ENCODE results near the gene MRM3.
"Not testable (repeated sequence)": the region's sequence is repeated elsewhere in the genome, so short reads cannot be mapped to it uniquely, and the experiment has no call there.

The MRM3 gene

GRCh38 chr17:781805-782731 is at the start of gene MRM3, which contains the start of gene GLOD4:
Gene MRM3, plus strand, starts transcription at chr17:782353. Its CDS starts 26 bp downstream, at chr17:782379.
Gene GLOD4, minus strand, starts transcription at chr17:782280. Its CDS starts 25 bp downstream, at chr17:782255.
- DNase-seq, result peak; percentile 10

- DNase-seq, result no peak
Observed at GRCh38 chr17:732902-733720, 49.0 kb upstream of the MRM3 start.

- no peak for DNase-seq
Observed at GRCh38 chr17:733743-734142, 48.4 kb upstream of the MRM3 start.

GRCh38 chr17:737561-738113 is 44.5 kb upstream of the MRM3 start:
- DNase-seq, result no peak

GRCh38 chr17:740240-741017 is 41.7 kb upstream of the MRM3 start:
- DNase-seq, result no peak

- no peak for DNase-seq
Observed at GRCh38 chr17:742147-742793, 39.9 kb upstream of the MRM3 start.

- DNase-seq, result no peak
Observed at GRCh38 chr17:743139-743538, 39.0 kb upstream of the MRM3 start.

- no peak for DNase-seq
Observed at GRCh38 chr17:744937-745336, 37.2 kb upstream of the MRM3 start.

GRCh38 chr17:745406-745805 is 36.7 kb upstream of the MRM3 start:
- no peak for DNase-seq

GRCh38 chr17:746181-746580 is 36.0 kb upstream of the MRM3 start:
- no peak for DNase-seq

GRCh38 chr17:746783-747629 is 35.1 kb upstream of the MRM3 start:
- DNase-seq, result no peak

GRCh38 chr17:748604-749003 is 33.5 kb upstream of the MRM3 start:
- not testable (repeated sequence) for DNase-seq

GRCh38 chr17:749359-749758 is 32.8 kb upstream of the MRM3 start:
- not testable (repeated sequence) for DNase-seq

- no peak for DNase-seq
Observed at GRCh38 chr17:750431-751037, 31.6 kb upstream of the MRM3 start.

- DNase-seq, result no peak
Observed at GRCh38 chr17:751269-752001, 30.7 kb upstream of the MRM3 start.

GRCh38 chr17:752002-752619 is 30.0 kb upstream of the MRM3 start, which contains the start of gene GEMIN4:
Gene GEMIN4, minus strand, starts transcription at chr17:752264. Its CDS starts 122 bp downstream, at chr17:752142.
- peak; percentile 28 for DNase-seq

- DNase-seq, result no peak
Observed at GRCh38 chr17:752620-753219, 29.4 kb upstream of the MRM3 start.

- DNase-seq, result no peak
Observed at GRCh38 chr17:753418-753817, 28.7 kb upstream of the MRM3 start.
